CD4-positive, alpha-beta memory T cell (primary cell): ENCODE results near the gene GTF3C2. TPM values are rescaled to one million over a fixed set of nuclear protein-coding genes. Genes with fewer than 3 reads are reported as not detected.
A peak's percentile ranks its signal among the peaks of the same experiment; 100 is the strongest.
"Not testable (repeated sequence)": the region's sequence is repeated elsewhere in the genome, so short reads cannot be mapped to it uniquely, and the experiment has no call there.

ENCODE experiments used
- CTCF ChIA-PET: fragments of 350-600 bp; sonication (Branson Sonifier 250); formaldehyde crosslinking; loops from one replicate; lab custom pipeline; 2021; ENCODE audit warnings: inconsistent platforms; ENCODE audit not compliant: partially characterized antibody; lab: Charles Lee
- POLR2A ChIA-PET: fragments of 350-600 bp; sonication (Branson Sonifier 250); formaldehyde crosslinking; loops from one replicate; lab custom pipeline; 2021; ENCODE audit not compliant: partially characterized antibody; lab: Charles Lee
- DNase-seq, 5 donors: peaks; one replicate each; pipeline versions ENCODE4 v3.0.0 to v3.0.0-alpha.2; 2020 to 2022; ENCODE audit warnings: mixed read lengths in 1 of 5
- H3K27ac ChIP-seq: one replicate; pipeline ENCODE4 v1.7.0; 2013; ENCODE audit warnings: low read depth, low read length
- H3K27me3 ChIP-seq: 2 replicates; pipeline ENCODE4 v1.7.0; 2013; ENCODE audit warnings: mild to moderate bottlenecking, low read length, moderate library complexity; ENCODE audit not compliant: insufficient read depth
- H3K36me3 ChIP-seq: 2 replicates; pipeline ENCODE4 v1.7.0; 2013; ENCODE audit warnings: mild to moderate bottlenecking, low read length, moderate library complexity; ENCODE audit not compliant: insufficient read depth
- H3K4me1 ChIP-seq: 2 replicates; pipeline ENCODE4 v1.7.0; 2013; ENCODE audit warnings: mild to moderate bottlenecking, low read length, moderate library complexity; ENCODE audit not compliant: insufficient read depth
- H3K4me3 ChIP-seq, 2 donors: one replicate each; pipeline ENCODE4 v1.7.0; 2013; ENCODE audit warnings: low read length in 2 of 2, mild to moderate bottlenecking in 1 of 2
- H3K9me3 ChIP-seq, 2 donors: one replicate each; pipeline ENCODE4 v1.7.0; 2013; ENCODE audit warnings: low read length in 2 of 2, control low read depth in 1 of 2; ENCODE audit not compliant: control insufficient read depth in 1 of 2
- H3K27ac Mint-ChIP-seq, 7 donors: one replicate each; pipeline ENCODE4 v1.8.0; 2020 to 2021; ENCODE audit warnings: mixed read lengths in 7 of 7, mild to moderate bottlenecking in 6 of 7, inconsistent platforms in 3 of 7, moderate library complexity in 3 of 7
- H3K27me3 Mint-ChIP-seq, 2 donors: one replicate each; pipeline ENCODE4 v1.8.0; 2020 to 2021; ENCODE audit warnings: mixed read lengths in 2 of 2
- H3K36me3 Mint-ChIP-seq, 2 donors: one replicate each; pipeline ENCODE4 v1.8.0; 2020 to 2021; ENCODE audit warnings: mixed read lengths in 2 of 2, inconsistent platforms in 1 of 2, mild to moderate bottlenecking in 1 of 2
- H3K4me1 Mint-ChIP-seq, 4 donors: one replicate each; pipeline ENCODE4 v1.8.0; 2020 to 2021; ENCODE audit warnings: mixed read lengths in 4 of 4, mild to moderate bottlenecking in 1 of 4
- H3K4me3 Mint-ChIP-seq, 8 donors: one replicate each; pipeline ENCODE4 v1.8.0; 2020 to 2021; ENCODE audit warnings: mixed read lengths in 8 of 8, mild to moderate bottlenecking in 7 of 8, moderate library complexity in 6 of 8, inconsistent platforms in 3 of 8
- H3K9me3 Mint-ChIP-seq, 8 donors: one replicate each; pipeline ENCODE4 v1.8.0; 2020 to 2021; ENCODE audit warnings: mixed read lengths in 8 of 8, mild to moderate bottlenecking in 5 of 8, inconsistent platforms in 3 of 8, moderate library complexity in 1 of 8
- intact Hi-C: fragments of 100-400 bp; cut with micrococcal nuclease; formaldehyde crosslinking; loops from one replicate; pipeline ENCODE4 v1.15.1; 2023
- polyA plus RNA-seq, 2 donors: library from polyadenylated mRNA; unstranded; fragments of 300-500 nt; fragmentation: Illumina TruSeq; gene quantifications; one replicate each; pipeline ENCODE4 v1.2.3, GENCODE V29; 2021
- total RNA-seq, 2 experiments: library from RNA; stranded (reverse); gene quantifications; one replicate each; pipeline ENCODE4 v1.2.3, GENCODE V29; 2021

Gene GTF3C2
- total and polyA plus RNA-seq, 4 experiments from 2014 or later = 37.7 to 90.8 (median 67.3) TPM

GRCh38 chr2:27300606-27301005, 56.0 kb downstream of the GTF3C2 start:
- H3K4me1 Mint-ChIP-seq, H3K4me1 ChIP-seq, H3K36me3 Mint-ChIP-seq, H3K4me3 ChIP-seq, H3K4me3 Mint-ChIP-seq, intact Hi-C loops, H3K9me3 Mint-ChIP-seq, H3K27me3 ChIP-seq, DNase-seq, H3K36me3 ChIP-seq, H3K9me3 ChIP-seq, H3K27ac ChIP-seq: not testable (repeated sequence)
- ChIA-PET CTCF (interaction anchor here (1.0 to 4.4 kb wide), 4 partner anchors 7 to 455 kb away, joined by 3 to 41 read pairs (median 4); no protein-coding TSS in a partner anchor), POLR2A (interaction anchor here (1.3 kb wide), 1 partner anchor 21 kb away, joined by 4 read pairs; no protein-coding TSS in a partner anchor)
- Mint-ChIP-seq H3K27ac (peak overlapping the region in 1 of 7 donors; percentile 50), H3K27me3 (peaks cover 23 to 28% of the 10 kb centered on the region in 2 donors)

DNA sequence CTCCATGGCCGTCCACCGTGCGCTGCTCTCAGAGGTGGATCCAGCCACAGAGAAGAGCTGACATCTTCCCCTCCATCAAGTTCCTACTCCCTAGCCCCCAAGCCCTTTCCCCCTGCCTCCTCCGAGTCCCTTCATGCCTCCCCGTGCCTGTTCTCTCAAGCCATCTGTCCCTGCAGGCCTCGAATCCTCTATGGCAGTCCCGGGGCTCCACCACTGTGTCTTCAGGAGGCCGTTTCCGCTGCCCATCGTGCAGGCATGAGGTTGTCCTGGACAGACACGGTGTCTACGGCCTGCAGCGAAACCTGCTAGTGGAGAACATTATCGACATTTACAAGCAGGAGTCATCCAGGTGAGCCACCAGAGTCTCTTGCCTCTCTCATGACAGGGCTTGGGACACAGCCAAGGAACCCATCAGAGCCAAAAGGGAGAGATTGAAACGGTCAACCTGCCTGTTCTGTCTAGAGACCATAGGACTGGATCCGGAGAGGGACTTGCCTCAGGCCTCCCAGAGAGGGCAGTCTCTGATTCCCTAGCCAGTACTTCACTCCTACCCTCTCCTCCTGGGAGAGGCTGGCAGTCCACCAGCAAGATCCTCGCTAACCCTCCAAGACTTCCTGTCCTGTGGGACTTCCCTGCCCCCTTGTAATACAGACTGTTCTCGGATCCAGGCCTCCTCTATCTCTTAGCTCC, 58.0 kb downstream of the GTF3C2 start:
- Mint-ChIP-seq H3K4me1 (peaks cover 0 to 4% (median 3%) of the 10 kb centered on the region in 4 donors), H3K4me3 (no peak overlapping the region), H3K36me3 (no peaks in the 10 kb centered on the region), H3K27me3 (peaks cover 13 to 24% of the 10 kb centered on the region in 2 donors), H3K9me3 (peaks cover 0 to 2% (median 0%) of the 10 kb centered on the region in 8 donors), H3K27ac (no peak overlapping the region)
- H3K4me1 ChIP-seq = no peaks in the 10 kb centered on the region
- no peaks in the 10 kb centered on the region for H3K9me3 ChIP-seq
- H3K27ac ChIP-seq = no peak overlapping the region
- no peak overlapping the region for H3K4me3 ChIP-seq
- CTCF ChIA-PET = interaction anchor here (0.8 to 1.5 kb wide), 3 partner anchors 19 to 337 kb away, joined by 3 to 4 read pairs (median 4); no protein-coding TSS in a partner anchor
- POLR2A ChIA-PET = no interaction called here
- DNase-seq = no peak
- intact Hi-C loops = no loop called here
- H3K36me3 ChIP-seq = no peaks in the 10 kb centered on the region
- H3K27me3 ChIP-seq = no peaks in the 10 kb centered on the region

DNA sequence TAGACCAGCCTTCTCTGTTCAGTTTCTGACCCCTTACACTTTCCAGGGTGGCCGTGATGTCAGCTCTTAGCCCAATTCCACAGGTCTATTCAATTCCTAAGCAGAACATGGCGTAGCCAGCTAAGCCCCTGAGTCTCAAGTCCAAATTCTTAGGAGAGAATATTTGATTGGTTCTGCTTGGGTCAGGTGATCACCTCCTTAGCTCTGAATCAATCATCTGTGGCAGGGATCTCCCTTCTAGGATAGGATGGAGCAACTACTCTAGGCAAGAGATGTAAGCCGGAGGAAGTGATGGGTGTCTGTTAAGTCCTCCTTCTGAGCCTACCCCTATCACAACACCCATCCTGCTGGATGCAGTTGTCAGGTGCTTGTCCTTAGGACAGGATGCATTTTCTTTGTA, 59.4 kb downstream of the GTF3C2 start:
- peaks cover 13 to 30% of the 10 kb centered on the region in 2 donors for H3K27me3 Mint-ChIP-seq
- H3K27ac Mint-ChIP-seq = no peak overlapping the region
- no peak overlapping the region for H3K4me3 Mint-ChIP-seq
- no peaks in the 10 kb centered on the region for H3K4me1 Mint-ChIP-seq
- CTCF ChIA-PET = interaction anchor here (1.5 kb wide), 1 partner anchor 18 kb away, joined by 4 read pairs; no protein-coding TSS in a partner anchor
- H3K36me3 Mint-ChIP-seq = no peaks in the 10 kb centered on the region
- H3K4me1 ChIP-seq = no peaks in the 10 kb centered on the region
- no peak for DNase-seq
- no peaks in the 10 kb centered on the region for H3K9me3 ChIP-seq
- H3K4me3 ChIP-seq = no peak overlapping the region
- H3K9me3 Mint-ChIP-seq = no peaks in the 10 kb centered on the region
- intact Hi-C loops = no loop called here
- H3K36me3 ChIP-seq = no peaks in the 10 kb centered on the region
- H3K27ac ChIP-seq = no peak overlapping the region
- no peaks in the 10 kb centered on the region for H3K27me3 ChIP-seq
- POLR2A ChIA-PET = no interaction called here

- POLR2A ChIA-PET = no interaction called here
- no peaks in the 10 kb centered on the region for H3K9me3 Mint-ChIP-seq
- no peak overlapping the region for H3K4me3 Mint-ChIP-seq
- Histone ChIP-seq H3K27ac (no peak overlapping the region), H3K36me3 (no peaks in the 10 kb centered on the region), H3K9me3 (no peaks in the 10 kb centered on the region), H3K4me3 (no peak overlapping the region), H3K4me1 (no peaks in the 10 kb centered on the region), H3K27me3 (no peaks in the 10 kb centered on the region)
- no peaks in the 10 kb centered on the region for H3K4me1 Mint-ChIP-seq
- H3K27ac Mint-ChIP-seq = no peak overlapping the region
- H3K27me3 Mint-ChIP-seq = peaks cover 18 to 35% of the 10 kb centered on the region in 2 donors
- CTCF ChIA-PET = no interaction called here
- intact Hi-C loops = no loop called here
- no peak for DNase-seq
- H3K36me3 Mint-ChIP-seq = no peaks in the 10 kb centered on the region
Observed at GRCh38 chr2:27296481-27296880, 60.1 kb downstream of the GTF3C2 start.

GRCh38 chr2:27294928-27295327, 61.6 kb downstream of the GTF3C2 start:
- Mint-ChIP-seq H3K27ac (no peak overlapping the region), H3K27me3 (peaks cover 18 to 35% of the 10 kb centered on the region in 2 donors), H3K4me1 (no peaks in the 10 kb centered on the region), H3K4me3 (no peak overlapping the region), H3K9me3 (no peaks in the 10 kb centered on the region), H3K36me3 (no peaks in the 10 kb centered on the region)
- Histone ChIP-seq H3K27me3 (no peaks in the 10 kb centered on the region), H3K9me3 (no peaks in the 10 kb centered on the region), H3K4me1 (no peaks in the 10 kb centered on the region), H3K36me3 (no peaks in the 10 kb centered on the region), H3K4me3 (no peak overlapping the region), H3K27ac (no peak overlapping the region)
- ChIA-PET POLR2A (no interaction called here), CTCF (interaction anchor here (4.5 kb wide), 1 partner anchor 7 kb away, joined by 41 read pairs; no protein-coding TSS in a partner anchor)
- intact Hi-C loops = no loop called here
- DNase-seq = no peak

DNA sequence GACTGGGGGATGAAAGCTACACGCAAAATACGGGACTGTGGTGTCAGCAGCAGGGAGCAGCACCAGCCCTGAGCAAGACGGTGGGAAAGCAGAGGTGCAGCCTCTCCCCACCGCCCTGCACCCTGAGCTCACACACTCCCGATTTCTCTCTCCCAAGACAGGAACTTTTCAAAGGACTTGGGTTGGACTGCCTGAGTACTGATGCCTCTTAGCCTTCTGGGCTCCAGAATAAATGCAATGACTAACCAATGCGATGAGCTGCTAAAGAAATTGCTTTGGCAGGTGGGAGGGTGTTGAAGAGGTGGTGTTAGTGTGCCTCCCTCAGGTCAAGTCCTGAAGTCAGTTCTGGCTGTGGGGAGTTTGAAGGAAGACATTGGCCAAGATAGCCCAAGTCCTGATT, 64.7 kb downstream of the GTF3C2 start:
- Histone ChIP-seq H3K4me3 (no peak overlapping the region), H3K36me3 (no peaks in the 10 kb centered on the region), H3K9me3 (no peaks in the 10 kb centered on the region), H3K27me3 (no peaks in the 10 kb centered on the region), H3K4me1 (no peaks in the 10 kb centered on the region), H3K27ac (no peak overlapping the region)
- Mint-ChIP-seq H3K36me3 (no peaks in the 10 kb centered on the region), H3K27ac (no peak overlapping the region), H3K9me3 (no peaks in the 10 kb centered on the region), H3K27me3 (peaks cover 18 to 22% of the 10 kb centered on the region in 2 donors), H3K4me3 (no peak overlapping the region), H3K4me1 (no peaks in the 10 kb centered on the region)
- intact Hi-C loops = no loop called here
- DNase-seq = no peak
- ChIA-PET CTCF (interaction anchor here (1.4 to 4.5 kb wide), 4 partner anchors 10 to 330 kb away, joined by 5 to 41 read pairs (median 14); partner anchors contain the start of gene TRIM54), POLR2A (no interaction called here)

DNA sequence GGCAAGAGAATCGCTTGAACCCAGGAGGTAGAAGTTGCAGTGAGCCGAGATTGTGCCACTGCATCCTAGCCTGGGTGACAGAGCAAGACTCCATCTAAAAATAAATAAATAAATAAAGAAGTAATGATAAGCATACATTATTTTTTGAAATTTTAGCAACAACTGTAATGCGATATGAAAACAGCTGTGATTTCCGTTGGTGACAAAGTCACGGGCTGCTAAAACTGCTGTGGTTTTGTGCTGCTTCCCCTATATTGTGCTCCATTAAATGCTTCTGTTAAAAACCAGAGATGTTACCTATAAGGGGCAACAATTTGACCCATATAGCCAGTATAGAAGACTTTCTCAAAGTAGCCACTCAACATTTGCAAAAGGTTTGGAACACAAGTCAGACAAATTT, 66.0 kb downstream of the GTF3C2 start:
- Mint-ChIP-seq H3K4me3 (no peak overlapping the region), H3K9me3 (no peaks in the 10 kb centered on the region), H3K4me1 (no peaks in the 10 kb centered on the region), H3K36me3 (no peaks in the 10 kb centered on the region), H3K27me3 (peaks cover 11 to 17% of the 10 kb centered on the region in 2 donors), H3K27ac (no peak overlapping the region)
- Histone ChIP-seq H3K27me3 (no peaks in the 10 kb centered on the region), H3K27ac (no peak overlapping the region), H3K4me1 (no peaks in the 10 kb centered on the region), H3K4me3 (no peak overlapping the region), H3K9me3 (no peaks in the 10 kb centered on the region), H3K36me3 (no peaks in the 10 kb centered on the region)
- ChIA-PET POLR2A (no interaction called here), CTCF (interaction anchor here (0.8 to 3.4 kb wide), 2 partner anchors 11 to 13 kb away, joined by 3 to 17 read pairs; no protein-coding TSS in a partner anchor)
- DNase-seq = no peak
- intact Hi-C loops = no loop called here
